Right lobe of liver (tissue), 4 donors: ENCODE measurements around the gene MAP7D2.

Experiments
- POLR2A ChIP-seq: fragments of 450-650 bp; IDR thresholded peaks from one replicate; pipeline ENCODE4 v1.6.1; 2017; ENCODE audit warnings: antibody characterized with exemption, mild to moderate bottlenecking
- TF ChIP-seq, protein P1 (sequence below), 4 donors: fragments of 200-600 bp in 3 of 4; fragments of 450-650 bp in 1 of 4; IDR thresholded peaks; one replicate each; pipeline versions ENCODE4 v1.5.1 to v1.8.0; 2016 to 2022; ENCODE audit warnings: antibody characterized with exemption in 4 of 4, mild to moderate bottlenecking in 2 of 4
- donor health status: DM: no; HTN: no; CAD: no.
- donor health status: DM: no; HTN: no; CAD: no.
- donor health status: DM: no; HTN: yes; CAD: no.

DNA sequence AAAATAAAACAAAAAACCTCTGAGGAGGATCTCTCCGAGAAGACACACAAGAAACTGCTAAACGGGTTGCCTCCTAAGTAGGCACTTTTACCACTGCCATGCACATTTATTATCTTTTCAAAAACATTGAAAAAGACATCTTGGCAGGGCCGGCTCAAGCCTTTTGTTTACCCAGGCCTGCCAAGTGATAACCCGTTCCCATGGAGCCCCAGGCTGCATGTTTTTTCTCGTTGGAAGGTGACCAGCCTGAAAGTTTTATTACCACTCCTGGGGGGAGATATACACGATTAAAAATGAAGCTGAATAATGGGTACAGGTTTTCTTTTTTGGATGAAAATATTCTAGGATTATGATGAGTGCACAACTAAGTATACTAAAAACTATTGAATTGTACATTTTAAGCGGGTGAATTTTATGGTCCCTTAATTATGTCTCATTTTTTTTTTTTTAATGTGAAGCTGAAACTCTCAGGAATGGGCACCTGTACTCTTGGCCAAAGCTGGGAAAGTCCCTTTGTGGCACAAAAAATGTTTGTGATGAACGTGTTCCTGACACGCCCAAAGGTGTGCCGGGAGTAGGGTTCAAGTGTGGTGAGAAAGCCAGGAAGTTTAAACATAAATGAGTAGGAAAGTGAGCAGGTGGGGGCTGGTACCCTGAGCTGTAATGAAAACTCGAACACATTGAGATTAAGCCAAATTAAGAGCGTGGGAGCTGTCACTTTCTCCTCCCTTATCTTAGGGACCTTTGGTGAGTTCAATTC lies 1.5 kb upstream of the MAP7D2 start:
- TF ChIP-seq, protein P1, sequence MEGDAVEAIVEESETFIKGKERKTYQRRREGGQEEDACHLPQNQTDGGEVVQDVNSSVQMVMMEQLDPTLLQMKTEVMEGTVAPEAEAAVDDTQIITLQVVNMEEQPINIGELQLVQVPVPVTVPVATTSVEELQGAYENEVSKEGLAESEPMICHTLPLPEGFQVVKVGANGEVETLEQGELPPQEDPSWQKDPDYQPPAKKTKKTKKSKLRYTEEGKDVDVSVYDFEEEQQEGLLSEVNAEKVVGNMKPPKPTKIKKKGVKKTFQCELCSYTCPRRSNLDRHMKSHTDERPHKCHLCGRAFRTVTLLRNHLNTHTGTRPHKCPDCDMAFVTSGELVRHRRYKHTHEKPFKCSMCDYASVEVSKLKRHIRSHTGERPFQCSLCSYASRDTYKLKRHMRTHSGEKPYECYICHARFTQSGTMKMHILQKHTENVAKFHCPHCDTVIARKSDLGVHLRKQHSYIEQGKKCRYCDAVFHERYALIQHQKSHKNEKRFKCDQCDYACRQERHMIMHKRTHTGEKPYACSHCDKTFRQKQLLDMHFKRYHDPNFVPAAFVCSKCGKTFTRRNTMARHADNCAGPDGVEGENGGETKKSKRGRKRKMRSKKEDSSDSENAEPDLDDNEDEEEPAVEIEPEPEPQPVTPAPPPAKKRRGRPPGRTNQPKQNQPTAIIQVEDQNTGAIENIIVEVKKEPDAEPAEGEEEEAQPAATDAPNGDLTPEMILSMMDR (IDR thresholded peaks at IDR 0.05) = no peak
- no peak for TF ChIP-seq POLR2A
